NOMO-1 treated with DMSO at 0.1 percent for 48 hours (cell line): Measurements from ENCODE around the gene AMZ1.
"Not testable (repeated sequence)": the region's sequence is repeated elsewhere in the genome, so short reads cannot be mapped to it uniquely, and the experiment has no call there.

Experiments used
- DNase-seq: peaks from one replicate; lab custom pipeline; 2025; ENCODE audit not compliant: unreplicated experiment; lab: John Stamatoyannopoulos, UW

Gene AMZ1

DNA sequence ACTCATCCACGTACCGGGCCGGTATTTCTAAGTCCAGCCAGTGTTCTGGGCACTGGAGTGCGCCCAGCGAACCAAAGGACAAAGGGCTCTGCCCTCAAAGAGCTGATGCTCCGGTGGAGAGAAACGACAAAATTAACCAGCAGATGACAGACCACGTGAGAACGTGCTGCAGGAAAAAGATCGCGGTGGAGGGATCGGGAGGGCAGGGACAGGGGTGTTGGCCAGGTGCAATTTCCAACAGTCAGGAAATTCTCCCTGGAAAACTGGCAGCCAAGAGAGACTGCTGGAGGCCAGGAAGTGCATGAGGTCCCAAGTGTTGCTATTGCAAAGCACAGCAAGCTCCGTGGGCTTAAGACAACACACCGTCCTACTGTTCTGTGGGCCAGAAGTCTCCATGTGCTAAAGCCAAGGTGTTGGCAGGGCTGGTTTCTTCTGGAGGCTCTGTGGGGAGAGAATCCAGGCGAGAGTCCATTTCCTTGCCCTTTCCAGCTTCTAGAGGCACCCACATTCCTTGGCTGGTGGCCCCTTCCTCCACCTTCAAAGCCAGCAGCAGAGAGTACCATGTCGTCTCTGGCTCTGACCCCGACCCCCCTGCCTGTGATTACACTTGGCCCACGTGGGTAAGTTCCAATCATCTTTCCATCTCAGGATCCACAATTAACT, 21.3 kb upstream of the AMZ1 start:
- DNase-seq: no peak

DNA sequence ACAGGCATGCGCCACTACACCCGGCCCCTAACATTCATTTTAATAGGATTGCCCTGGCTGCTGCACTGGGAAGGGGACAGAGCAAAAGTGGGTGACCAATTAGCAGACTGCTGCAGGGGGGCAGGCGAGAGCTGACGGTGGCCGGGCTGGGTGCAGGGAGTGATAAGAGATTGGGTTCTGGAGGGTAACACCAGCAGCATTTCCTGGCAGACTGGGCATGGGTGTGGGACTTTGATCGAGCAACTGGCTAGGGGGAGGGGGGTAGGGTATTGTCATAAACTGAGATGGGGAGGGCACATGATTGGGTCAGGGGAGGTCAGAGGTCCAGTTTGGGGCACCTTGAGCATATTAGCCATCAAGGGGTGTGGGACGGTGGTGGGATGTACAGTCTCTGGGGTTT, 20.2 kb upstream of the AMZ1 start:
- no peak for DNase-seq

DNA sequence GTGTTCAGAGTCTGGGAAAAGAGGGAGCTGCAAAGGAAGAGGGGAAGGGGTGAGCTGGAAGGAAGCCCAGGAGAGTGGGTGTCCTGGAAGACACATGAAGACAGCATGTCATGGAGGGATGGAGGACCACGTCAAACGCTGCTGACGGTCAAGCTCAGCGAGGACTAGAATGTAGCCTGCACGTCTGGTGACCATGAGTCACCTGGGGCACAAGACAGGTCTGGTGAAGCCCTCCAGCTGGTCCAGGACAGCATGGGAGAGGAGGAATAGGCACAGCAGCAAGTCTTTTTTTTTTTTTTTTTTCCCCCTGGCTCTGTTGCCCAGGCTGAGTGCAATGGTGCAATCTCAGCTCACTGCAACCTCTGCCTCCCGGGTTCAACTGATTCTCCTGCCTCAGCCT, 19.6 kb upstream of the AMZ1 start:
- DNase-seq: no peak

DNA sequence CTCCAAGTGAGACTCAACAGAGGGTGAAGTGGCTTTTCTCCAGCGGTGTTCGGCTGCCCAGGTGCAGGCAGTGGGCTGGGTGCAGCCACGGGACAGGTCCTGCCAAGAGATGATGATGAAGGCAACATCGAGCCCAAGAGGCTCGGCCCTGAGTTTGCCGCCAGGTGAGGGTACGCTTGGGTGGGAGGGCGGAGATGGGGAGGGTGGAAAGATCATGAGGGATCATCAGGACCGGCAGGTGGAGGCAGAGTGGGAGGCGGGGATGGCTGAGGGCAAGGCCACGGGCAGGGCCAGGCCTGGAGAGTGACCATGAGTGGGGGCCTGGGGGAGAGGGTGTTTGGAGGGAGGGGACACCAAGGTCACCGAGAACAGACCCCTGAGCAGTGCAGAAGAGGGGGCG, 17.8 kb upstream of the AMZ1 start:
- no peak for DNase-seq

DNA sequence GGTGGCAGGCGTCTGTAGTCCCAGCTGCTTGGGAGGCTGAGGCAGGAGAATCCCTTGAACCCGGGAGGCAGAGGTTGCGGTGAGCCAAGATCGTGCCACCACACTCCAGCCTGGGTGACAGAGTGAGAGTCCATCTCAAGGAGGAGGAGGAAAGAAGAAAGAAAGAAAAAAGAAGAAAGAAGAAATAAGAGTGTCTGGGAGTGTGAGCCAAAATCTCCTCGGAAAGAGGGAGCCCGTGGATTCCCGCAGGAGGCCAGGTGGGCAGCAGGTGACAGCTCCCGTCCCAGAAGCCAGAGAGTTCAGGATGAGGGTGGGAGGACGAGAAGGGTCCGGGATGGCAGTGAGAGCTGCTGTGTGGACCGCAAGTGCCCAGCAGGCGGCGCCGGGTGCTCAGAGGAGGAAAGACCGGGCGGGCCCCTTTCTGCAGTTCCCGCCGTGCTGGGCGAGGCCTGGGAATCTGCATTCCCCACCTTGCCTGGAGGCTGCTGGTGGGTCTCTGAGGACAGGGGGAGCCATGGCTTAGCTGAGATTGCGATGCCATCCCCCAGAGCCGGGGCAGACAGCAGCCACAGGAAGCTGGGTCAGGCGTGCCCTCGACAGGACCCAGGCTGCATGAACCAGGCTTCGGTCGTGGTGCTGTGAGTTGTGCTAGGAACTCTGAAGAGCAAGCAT, 17.1 kb upstream of the AMZ1 start:
- DNase-seq: peak; percentile 33

DNA sequence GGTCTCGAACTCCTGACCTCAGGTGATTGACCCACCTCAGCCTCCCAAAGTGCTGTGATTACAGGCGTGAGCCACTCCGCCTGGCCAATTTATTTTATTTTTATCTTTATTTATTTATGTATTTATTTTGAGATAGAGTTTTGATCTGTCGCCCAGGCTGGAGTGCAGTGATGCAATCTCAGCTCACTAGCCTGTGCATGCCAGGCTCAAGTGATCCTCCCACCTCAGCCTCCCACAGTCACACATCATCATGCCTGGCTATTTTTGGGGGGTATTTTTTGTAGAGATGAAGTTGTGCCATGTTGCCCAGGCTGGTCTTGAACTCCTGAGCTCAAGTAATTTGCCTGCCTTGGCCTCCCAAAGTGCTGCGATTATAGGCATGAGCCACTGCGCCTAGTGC, 14.8 kb upstream of the AMZ1 start:
- not testable (repeated sequence) for DNase-seq

DNA sequence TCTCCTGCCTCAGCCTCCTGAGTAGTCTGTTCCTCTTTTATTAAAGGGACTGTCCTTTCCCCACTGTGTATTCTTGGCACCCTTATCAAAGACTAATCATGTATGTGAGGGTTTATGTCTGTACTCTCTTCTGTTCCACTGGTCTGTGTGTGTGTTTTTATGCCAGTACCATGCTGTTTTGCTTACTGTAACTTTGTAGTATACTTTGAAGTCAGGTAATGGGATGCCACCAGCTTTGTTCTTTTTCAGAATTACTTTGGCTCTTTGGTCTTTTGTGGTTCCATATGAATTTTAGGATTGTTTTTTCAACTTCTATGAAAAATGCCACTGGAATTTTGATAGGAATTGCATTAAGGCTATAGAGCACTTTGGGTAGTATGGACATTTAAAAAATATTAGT, 14.1 kb upstream of the AMZ1 start:
- DNase-seq: no peak

DNA sequence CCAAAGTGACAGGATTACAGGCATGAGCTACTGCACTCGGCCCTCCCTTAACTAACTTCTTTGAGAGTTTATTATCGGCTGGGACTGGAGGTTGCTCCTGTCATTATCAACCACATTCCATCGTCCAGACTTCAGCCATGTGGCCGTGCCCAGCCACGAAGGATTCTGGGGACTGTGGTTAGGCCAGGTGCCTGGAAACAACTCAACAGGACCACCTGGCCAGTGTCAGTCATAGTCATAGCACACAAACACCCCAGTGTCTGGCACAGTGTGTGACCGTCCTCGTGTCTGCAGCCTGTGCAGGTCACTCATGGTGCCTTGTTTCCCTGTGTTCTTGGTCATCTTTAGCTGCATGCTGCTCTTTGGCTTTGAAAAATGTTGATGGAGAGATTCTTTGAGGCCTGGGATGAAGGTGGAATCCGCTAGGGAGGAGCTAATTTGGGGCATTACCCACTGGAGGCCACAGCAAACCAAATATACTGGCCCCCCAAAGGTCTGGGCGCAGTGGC, 12.7 kb upstream of the AMZ1 start:
- no peak for DNase-seq

DNA sequence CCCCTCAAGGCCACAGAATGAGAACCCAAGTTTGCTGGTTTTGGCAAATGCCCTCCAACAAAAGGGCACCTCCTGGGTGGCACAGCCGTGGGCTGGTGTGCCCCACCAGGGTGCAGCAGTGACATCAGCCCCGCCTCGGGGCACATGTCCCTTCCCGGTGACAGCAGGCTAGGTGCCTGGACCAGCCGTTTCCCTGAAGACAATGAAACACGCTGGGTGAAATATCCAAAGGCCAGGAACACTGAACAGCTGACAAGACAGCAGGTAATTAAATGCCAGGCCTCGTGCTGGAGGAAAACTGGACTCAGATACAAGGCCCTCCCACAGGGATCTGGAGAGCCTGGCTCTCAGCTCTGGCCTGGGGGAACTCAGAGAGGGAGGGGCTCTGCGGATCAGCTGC, 11.4 kb upstream of the AMZ1 start:
- DNase-seq: not testable (repeated sequence)

DNA sequence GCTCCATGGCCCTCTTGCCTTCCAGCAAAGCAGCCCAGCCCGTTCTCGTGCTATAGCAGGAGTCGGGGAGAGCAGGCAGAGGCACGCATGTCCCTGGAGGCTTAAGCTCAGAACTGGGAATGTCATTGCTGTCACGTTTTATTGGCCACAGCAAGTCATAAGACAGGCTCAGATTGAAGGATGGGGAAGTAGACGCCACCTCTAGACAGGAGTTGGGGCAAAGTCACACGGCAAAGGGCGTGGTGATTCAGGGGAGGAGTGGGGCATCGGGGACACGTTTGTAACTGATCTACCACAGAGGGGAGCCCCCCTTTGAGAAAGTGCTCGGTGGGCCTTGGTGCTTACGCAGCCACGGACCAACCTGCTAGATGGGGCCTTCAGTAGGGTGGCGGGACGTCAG, 9.5 kb upstream of the AMZ1 start:
- DNase-seq: not testable (repeated sequence)

DNA sequence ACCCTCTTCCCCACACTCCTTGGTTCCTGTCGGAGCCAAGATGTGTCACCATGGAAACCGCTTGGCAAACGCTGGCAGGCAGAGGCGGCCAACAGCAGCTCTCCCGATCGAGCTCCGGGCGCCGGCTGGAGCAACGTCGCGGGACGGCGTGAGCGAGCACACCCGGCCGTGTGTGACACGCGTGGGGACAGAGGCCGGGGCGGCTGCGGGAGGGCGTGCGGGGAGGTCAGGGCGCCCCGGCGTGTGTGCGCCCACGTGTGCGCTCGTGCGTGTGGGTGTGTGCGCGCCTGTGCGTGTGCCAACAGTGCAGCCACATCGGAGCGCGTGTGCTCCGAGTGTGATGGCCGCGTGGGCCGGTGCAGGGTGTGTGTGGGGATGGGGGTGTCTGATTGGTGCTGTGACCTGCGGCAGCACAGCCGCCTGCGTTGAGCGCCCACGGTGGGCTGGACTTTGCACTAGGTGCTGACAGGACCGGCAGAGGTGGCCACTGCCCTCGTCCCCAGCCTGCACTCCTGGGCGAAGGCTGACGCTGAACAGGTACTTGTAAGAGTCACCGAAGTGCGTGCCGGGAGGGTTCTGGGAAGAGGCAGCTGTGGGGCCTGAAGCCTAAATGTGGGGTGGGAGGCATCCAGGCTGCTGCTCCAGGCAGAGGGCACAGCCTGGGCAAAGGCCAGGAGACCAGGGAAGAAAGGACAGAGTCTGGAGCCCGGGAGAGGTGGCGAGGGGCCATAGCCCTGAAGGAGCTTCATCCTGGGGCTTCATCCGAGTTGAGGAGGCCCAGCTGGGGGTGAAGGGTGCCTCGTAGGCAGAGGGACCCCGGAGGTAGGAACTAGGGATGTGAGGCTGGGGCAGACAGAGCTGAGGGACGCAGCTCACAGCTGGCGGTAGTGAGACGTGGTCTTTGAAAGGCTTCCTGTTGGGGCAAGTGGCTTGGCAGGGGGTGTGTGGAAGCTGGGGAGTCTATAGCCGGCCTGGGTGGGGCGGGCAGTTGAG, 8.6 kb upstream of the AMZ1 start:
- DNase-seq: not testable (repeated sequence)

DNA sequence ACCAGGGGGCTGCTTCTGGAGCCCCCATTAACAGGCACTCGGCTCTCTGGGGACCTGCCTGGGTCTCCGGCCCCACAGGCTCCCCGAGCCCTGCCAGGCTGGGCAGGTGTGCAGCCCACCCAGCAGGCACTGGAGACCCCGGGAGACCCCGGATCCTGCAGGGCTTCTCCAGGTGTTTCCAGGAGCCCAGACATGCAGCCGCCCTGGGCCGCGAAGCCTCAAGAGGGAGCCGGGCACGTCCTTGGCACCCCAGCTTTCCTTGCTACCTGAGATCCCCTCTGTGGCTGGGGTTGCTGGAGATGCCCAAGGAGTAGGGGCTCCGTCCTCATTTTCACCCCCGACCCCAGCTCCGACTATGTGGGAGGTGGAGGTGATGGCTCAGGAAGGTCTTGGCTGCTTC, 7.7 kb upstream of the AMZ1 start:
- DNase-seq: no peak

DNA sequence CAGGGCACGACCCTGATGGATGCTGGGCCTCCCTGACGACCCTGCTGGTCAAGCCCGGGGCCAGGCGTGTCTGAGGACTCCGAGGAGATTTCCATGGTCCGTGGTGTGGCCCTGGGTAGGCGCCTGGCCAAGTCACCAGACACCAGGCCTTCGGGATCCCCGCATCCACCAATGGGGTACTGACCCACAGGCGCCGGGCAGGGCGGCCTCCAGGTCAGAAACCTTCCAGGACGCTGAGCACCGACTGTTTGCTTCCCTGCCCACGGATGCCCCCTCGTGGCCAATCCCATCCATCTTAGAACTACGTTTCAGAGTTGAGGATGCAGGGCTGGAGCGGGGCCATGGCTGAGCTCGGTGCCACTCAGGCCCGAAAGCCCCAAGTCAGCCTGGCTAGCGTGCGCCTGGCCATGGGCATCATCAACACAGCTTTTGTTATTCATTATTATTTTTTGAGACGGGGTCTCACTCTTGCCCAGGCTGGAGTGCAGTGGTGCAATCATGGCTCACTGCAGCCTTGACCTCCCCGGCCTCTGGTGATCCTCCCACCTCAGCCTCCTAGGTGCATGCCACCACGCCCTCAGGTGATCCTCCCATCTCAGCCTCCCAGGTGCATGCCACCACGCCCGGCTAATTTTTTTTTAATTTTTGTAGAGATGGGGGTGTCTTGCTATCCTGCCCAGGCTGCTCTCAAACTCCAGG, 7.1 kb upstream of the AMZ1 start:
- peak; percentile 57 for DNase-seq

DNA sequence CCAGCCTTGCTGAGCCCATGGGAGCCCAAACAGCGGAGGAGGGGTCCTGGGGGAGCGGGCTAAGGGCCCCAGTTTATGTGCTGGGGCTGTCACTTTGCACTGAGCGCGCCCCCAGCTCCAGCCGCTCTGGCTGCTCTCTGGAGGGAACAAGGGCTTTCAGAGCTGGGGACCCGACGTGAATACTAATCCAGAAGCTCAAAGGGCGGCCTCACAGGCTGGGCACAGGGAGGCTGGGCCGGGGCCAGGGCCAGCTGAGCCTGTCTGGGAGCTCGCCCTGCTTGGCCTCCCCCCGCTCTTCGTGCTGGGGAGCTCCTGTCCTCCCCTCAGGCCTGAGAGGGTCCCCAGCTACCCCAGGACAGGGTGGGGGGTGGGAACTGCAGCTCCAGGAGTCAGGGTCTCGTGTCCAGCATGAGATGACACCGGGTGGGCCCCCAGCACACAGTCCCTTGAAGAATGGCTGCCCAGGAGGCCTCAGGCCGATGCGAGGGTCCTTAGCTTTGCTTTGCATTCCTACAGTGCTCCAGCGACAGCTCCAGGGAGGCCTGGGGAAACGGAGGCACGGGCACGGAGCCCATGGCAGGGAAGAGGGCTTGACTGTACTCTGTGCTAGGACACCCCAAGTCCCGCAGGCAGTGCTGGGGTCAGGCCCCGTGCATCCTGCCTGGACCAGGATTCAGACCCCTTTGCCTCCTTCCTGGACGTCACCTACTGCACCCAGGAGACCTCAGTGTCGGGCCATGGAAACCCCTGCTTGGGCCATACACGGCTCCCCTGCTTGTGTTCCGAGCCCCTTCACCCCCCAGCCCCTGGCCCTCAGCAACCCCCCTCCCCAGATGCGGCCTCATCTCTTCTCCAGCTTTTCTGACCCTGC, 5.8 kb upstream of the AMZ1 start:
- no peak for DNase-seq

DNA sequence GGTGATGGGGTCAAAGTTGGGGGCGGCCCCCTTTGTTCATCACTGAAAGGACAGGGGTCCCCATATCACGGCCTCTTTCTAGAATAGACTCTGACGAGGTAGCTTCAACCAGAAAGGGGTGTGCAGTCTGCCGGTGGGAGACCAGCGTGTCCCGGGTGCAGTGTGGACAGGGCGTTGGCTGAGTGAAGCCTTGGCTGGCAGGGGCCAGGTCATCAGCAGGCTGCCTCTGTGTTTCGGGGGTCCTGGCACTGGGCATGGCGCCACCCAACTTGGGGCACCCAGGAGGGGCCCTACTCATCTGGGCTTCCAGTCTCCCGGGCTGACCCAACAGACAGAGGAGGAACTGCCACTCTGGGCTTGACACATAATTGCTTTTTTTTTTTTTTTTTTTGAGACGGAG, 3.5 kb upstream of the AMZ1 start:
- DNase-seq: no peak

DNA sequence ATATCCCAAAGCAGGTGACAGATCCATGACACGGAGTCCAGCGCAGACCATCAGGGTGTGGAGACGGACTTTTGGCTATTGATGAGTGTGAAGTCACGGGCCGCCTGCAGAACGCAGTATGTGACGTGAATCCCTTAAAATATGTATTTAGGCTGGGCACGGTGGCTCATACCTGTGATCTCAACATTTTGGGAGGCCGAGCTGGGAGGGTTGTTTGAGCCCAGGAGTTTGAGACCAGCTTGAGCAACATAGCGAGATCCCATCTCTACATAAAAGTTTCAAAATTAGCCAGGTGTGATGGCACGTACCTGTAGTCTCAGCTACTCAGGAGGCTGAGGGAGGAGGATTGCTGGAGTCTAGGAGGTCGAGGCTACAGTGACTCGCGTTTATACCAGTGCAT, 1.9 kb upstream of the AMZ1 start:
- DNase-seq: no peak

DNA sequence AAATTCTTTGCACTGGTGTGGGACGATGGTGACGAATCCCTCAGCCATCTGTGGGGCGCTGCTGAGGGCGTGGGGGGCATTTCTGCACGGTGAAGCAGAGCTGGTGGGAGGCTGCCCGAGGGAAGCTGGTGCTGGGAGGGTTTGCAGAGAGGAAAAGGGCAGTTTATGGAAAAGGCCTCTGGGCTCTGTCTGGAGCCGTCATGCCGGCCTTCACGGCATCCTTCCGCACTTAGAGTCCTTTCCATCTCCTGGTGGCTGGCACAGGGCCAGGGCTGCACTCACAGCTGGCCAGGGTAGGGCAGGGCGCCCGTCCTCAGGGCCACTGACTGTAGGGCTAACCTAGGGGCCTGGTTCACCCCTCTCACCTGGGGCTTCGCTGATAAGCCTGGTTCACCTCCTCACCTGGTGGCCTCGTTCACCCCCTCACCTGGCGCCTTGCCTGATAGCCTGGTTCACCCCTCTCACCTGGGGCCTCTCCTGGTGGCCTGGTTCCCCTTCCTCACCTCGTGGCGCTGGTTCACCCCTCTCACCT, 598 bp upstream of the AMZ1 start:
- no peak for DNase-seq

DNA sequence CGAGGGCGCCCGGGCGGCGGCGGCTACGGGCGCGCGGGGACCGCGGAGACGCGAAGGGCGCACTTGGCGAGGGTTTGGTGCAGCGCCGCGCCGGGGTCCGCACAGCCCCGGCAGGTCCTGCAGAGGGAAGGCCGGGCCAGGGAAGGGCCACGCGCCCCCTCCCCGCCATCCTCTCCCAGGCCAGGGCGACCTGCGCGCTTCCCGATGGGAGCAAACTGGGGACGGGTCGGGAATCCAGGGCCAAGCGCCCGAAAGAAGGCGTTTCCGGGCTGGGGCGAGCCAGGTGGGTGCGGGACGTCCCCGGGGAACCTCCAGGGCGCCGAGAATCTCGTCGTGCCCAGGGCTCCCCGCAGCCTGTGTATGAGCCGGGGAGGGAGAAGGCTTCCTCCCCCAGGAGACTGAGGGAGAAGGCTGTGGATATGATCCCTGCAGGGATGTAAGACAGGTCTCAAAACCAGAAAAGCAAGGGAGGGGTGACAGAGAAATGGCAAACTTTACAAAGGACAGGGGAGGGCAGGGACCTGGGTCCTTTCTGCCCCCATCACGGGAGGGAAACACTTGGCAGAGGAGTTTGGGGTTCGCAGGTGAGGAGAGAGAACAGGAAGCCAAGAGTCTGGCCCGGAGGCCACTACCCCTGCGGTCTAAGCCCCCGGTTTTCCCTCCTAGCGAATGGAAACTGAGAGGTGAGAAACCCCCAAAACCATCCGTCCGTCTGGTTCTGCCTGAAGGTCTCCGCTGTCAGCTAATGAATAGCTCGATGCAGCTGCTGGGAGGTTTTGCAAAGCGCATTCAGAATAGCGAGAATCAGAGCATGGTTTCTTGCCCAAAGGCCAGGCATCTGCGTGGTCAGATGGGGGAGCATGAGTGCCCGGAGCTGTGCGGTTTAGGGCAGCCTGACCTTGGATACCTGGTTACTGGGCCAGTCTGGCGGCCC, 674 bp downstream of the AMZ1 start:
- no peak for DNase-seq
